Measurements from ENCODE around the gene SELENOW. TPM values are rescaled to one million over a fixed set of nuclear protein-coding genes. Genes with fewer than 3 reads are reported as not detected.
"Not testable (repeated sequence)": the region's sequence is repeated elsewhere in the genome, so short reads cannot be mapped to it uniquely, and the experiment has no call there.

The SELENOW gene
- total and polyA plus RNA-seq, 2 of the 4 experiments (the other 2 are of a cell fraction) = 61.3 to 217 TPM

GRCh38 chr19:47762615-47763308, 15.7 kb upstream of the SELENOW start:
- Histone ChIP-seq H3K9me1 (ENCODE audit: insufficient read depth, low read length) (no peaks in the 10 kb centered on the region), H3K14ac (replicated peaks; ENCODE audit: low read depth, low read length) (no peak overlapping the region), H3K56ac (ENCODE audit: extremely low read depth, insufficient read depth, low read length) (no peak overlapping the region), H2BK15ac (ENCODE audit: low read depth, low read length) (no peak overlapping the region), H2BK120ac (ENCODE audit: low read depth, low read length) (no peak overlapping the region), H4K5ac (ENCODE audit: low read depth, low read length) (no peak overlapping the region), H3K9me3 (ENCODE audit: control insufficient read depth, insufficient read depth, low read length) (no peaks in the 10 kb centered on the region), H3K4ac (ENCODE audit: low read depth, low read length) (no peak overlapping the region), H3K4me1 (ENCODE audit: control insufficient read depth, insufficient read depth, low read length) (no peaks in the 10 kb centered on the region), H4K8ac (ENCODE audit: low read depth in 2 of 2, low read length in 2 of 2) (no peak overlapping the region), H2BK20ac (ENCODE audit: low read depth, low read length) (no peak overlapping the region), H3K27me3 (ENCODE audit: control insufficient read depth, insufficient read depth, low read length) (peaks cover 2% of the 10 kb centered on the region; the same call in 1 of the 2 replicates), H3K23ac (ENCODE audit: low read depth, low read length) (no peak overlapping the region), H3K9ac (ENCODE audit: low read depth, low read length) (no peak overlapping the region), H3K36me3 (ENCODE audit: control insufficient read depth, insufficient read depth, low read length) (peaks cover 17% of the 10 kb centered on the region), H2BK5ac (ENCODE audit: low read depth, low read length, poor library complexity, severe bottlenecking) (no peak overlapping the region), H3K27ac (ENCODE audit: insufficient read depth, low read length) (no peak overlapping the region), H2AK9ac (replicated peaks; ENCODE audit: low read depth, low read length, poor library complexity) (no peak overlapping the region), H2AFZ (replicated peaks; ENCODE audit: low read length, poor library complexity) (no peak overlapping the region), H3K4me3 (ENCODE audit: insufficient read depth, low read depth, low read length) (no peak overlapping the region), H2AK5ac (ENCODE audit: low read depth, low read length) (no peak overlapping the region), H3K18ac (ENCODE audit: low read depth, low read length) (no peak overlapping the region), H3K79me1 (ENCODE audit: low read depth in 1 of 2, low read length in 2 of 2) (no peaks in the 10 kb centered on the region; a peak in 1 of 4 replicates), H4K20me1 (ENCODE audit: insufficient read depth, low read length) (no peaks in the 10 kb centered on the region), H4K91ac (ENCODE audit: insufficient read depth, low read depth, low read length) (no peak overlapping the region), H3K4me2 (ENCODE audit: low read depth, low read length) (no peak overlapping the region)
- intact Hi-C loops (cut with micrococcal nuclease) (no loop called here), dilution Hi-C loops (cut with HindIII; ENCODE audit: low sequenced_read_pairs, unreplicated experiment) (no loop called here), in situ Hi-C loops (cut with MboI; ENCODE audit: low sequenced_read_pairs) (no loop called here)
- ATAC-seq (ENCODE audit: low read depth) (no peak), DNase-seq (no peak)
- POLR2A ChIA-PET (ENCODE audit: unreplicated experiment) = no interaction called here
- no TSS peak for BruUV-seq (replicated peaks)
- WGBS, 2 experiments (ENCODE audit: extremely low coverage in 2 of 2, insufficient read length in 1 of 2) = 74% methylated on average over 12 of the region's 18 CpGs; no CpG with 5 or more reads in 1 of the 2 experiments
- TF ChIP-seq, protein P1, sequence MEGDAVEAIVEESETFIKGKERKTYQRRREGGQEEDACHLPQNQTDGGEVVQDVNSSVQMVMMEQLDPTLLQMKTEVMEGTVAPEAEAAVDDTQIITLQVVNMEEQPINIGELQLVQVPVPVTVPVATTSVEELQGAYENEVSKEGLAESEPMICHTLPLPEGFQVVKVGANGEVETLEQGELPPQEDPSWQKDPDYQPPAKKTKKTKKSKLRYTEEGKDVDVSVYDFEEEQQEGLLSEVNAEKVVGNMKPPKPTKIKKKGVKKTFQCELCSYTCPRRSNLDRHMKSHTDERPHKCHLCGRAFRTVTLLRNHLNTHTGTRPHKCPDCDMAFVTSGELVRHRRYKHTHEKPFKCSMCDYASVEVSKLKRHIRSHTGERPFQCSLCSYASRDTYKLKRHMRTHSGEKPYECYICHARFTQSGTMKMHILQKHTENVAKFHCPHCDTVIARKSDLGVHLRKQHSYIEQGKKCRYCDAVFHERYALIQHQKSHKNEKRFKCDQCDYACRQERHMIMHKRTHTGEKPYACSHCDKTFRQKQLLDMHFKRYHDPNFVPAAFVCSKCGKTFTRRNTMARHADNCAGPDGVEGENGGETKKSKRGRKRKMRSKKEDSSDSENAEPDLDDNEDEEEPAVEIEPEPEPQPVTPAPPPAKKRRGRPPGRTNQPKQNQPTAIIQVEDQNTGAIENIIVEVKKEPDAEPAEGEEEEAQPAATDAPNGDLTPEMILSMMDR (conservative IDR thresholded peaks at IDR 0.05; ENCODE audit: low read depth, low read length) = no peak
- TF ChIP-seq MXI1 (IDR thresholded peaks at IDR 0.05; ENCODE audit: borderline replicate concordance, low read depth, low read length) (no peak), NFE2L2 (IDR thresholded peaks at IDR 0.05; ENCODE audit: low read depth, low read length) (no peak)
- TF ChIP-seq, protein P2, sequence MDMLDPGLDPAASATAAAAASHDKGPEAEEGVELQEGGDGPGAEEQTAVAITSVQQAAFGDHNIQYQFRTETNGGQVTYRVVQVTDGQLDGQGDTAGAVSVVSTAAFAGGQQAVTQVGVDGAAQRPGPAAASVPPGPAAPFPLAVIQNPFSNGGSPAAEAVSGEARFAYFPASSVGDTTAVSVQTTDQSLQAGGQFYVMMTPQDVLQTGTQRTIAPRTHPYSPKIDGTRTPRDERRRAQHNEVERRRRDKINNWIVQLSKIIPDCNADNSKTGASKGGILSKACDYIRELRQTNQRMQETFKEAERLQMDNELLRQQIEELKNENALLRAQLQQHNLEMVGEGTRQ (IDR thresholded peaks at IDR 0.05; ENCODE audit: low read depth, low read length) = no peak
- CTCF ChIA-PET = no interaction called here

DNA sequence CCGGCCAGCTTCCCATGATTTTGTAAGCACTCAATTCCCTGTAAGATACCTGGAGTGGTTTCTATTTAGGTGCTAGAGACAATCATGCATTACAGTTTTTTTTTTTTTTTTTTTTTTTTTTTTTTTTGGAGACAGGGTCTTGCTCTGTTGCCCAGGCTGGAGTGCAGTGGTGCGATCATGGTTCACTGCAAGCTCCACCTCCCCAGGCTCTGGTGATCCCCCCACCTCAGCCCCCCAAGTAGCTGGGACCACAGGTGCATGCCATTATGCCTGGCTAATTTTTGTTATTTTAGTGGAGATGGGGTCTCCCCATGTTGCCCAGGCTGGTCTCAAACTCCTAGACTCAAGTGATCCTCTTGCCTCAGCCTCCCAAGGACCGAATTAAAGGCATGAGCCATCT, 13.8 kb upstream of the SELENOW start:
- H2BK20ac ChIP-seq (ENCODE audit: low read depth, low read length); H3K14ac ChIP-seq (replicated peaks; ENCODE audit: low read depth, low read length); H4K91ac ChIP-seq (ENCODE audit: insufficient read depth, low read depth, low read length); H2BK15ac ChIP-seq (ENCODE audit: low read depth, low read length); H4K8ac ChIP-seq (ENCODE audit: low read depth in 2 of 2, low read length in 2 of 2); DNase-seq; H4K5ac ChIP-seq (ENCODE audit: low read depth, low read length); H3K18ac ChIP-seq (ENCODE audit: low read depth, low read length); H3K9ac ChIP-seq (ENCODE audit: low read depth, low read length); H3K9me3 ChIP-seq (ENCODE audit: control insufficient read depth, insufficient read depth, low read length); BruUV-seq (replicated peaks); H2AK5ac ChIP-seq (ENCODE audit: low read depth, low read length); dilution Hi-C loops (cut with HindIII; ENCODE audit: low sequenced_read_pairs, unreplicated experiment); H3K23ac ChIP-seq (ENCODE audit: low read depth, low read length); H2AFZ ChIP-seq (replicated peaks; ENCODE audit: low read length, poor library complexity); ATAC-seq (ENCODE audit: low read depth); H3K36me3 ChIP-seq (ENCODE audit: control insufficient read depth, insufficient read depth, low read length); in situ Hi-C loops (cut with MboI; ENCODE audit: low sequenced_read_pairs); H2BK120ac ChIP-seq (ENCODE audit: low read depth, low read length); H3K56ac ChIP-seq (ENCODE audit: extremely low read depth, insufficient read depth, low read length); H3K27ac ChIP-seq (ENCODE audit: insufficient read depth, low read length); H3K4me3 ChIP-seq (ENCODE audit: insufficient read depth, low read depth, low read length); POLR2A ChIA-PET (ENCODE audit: unreplicated experiment); H4K20me1 ChIP-seq (ENCODE audit: insufficient read depth, low read length); H3K79me1 ChIP-seq (ENCODE audit: low read depth in 1 of 2, low read length in 2 of 2); H2AK9ac ChIP-seq (replicated peaks; ENCODE audit: low read depth, low read length, poor library complexity); H2BK5ac ChIP-seq (ENCODE audit: low read depth, low read length, poor library complexity, severe bottlenecking); H3K4me2 ChIP-seq (ENCODE audit: low read depth, low read length); intact Hi-C loops (cut with micrococcal nuclease); H3K27me3 ChIP-seq (ENCODE audit: control insufficient read depth, insufficient read depth, low read length); H3K4ac ChIP-seq (ENCODE audit: low read depth, low read length); H3K4me1 ChIP-seq (ENCODE audit: control insufficient read depth, insufficient read depth, low read length); H3K9me1 ChIP-seq (ENCODE audit: insufficient read depth, low read length): not testable (repeated sequence)
- no CpG with 5 or more reads among the region's 3 CpGs for WGBS, 2 experiments (ENCODE audit: extremely low coverage in 2 of 2, insufficient read length in 1 of 2)
- CTCF ChIA-PET = interaction anchor here (0.6 to 1.5 kb wide), 4 partner anchors 14 to 52 kb away, joined by 3 to 4 read pairs (median 4); partner anchors contain the start of genes EHD2 and SELENOW

Data from IMR-90 (cell line).